K562 (cell line): ENCODE measurements around the gene LY6G6C. TPM values are rescaled to one million over a fixed set of nuclear protein-coding genes. Genes with fewer than 3 reads are reported as not detected.

ENCODE experiments used
- AFF4 ChIP-seq: sonication (generic); formaldehyde crosslinking; IDR thresholded peaks from 2 replicates; pipeline ENCODE4 v1.8.0; 2023; ENCODE audit warnings: mild to moderate bottlenecking, missing genetic modification reagents
- CEBPG ChIP-seq, 3 experiments: fragments of 200-800 bp in 1 of 3; sonication (Bioruptor generic) in 1 of 3; sonication (generic) in 1 of 3; formaldehyde crosslinking in 1 of 3; IDR thresholded peaks in 2 of 3; conservative IDR thresholded peaks in 1 of 3; 2 replicates each; pipeline versions ENCODE4 v1.6.1 to v1.8.0; 2016 to 2022; ENCODE audit warnings: missing compliant biosample characterization in 2 of 3, missing genetic modification characterization in 2 of 3, mild to moderate bottlenecking in 1 of 3, missing genetic modification reagents in 1 of 3
- E2F8 ChIP-seq: fragments of 450-650 bp; IDR thresholded peaks from 2 replicates; pipeline ENCODE4 v1.7.1; 2018; ENCODE audit warnings: mild to moderate bottlenecking, low read depth; ENCODE audit not compliant: partially characterized antibody
- ETS2 ChIP-seq: IDR thresholded peaks from 2 replicates; pipeline ENCODE4 v1.6.1; 2016; ENCODE audit warnings: borderline replicate concordance, missing genetic modification characterization, mild to moderate bottlenecking, moderate library complexity, missing compliant biosample characterization; ENCODE audit not compliant: poor library complexity, severe bottlenecking
- FOXJ3 ChIP-seq: sonication (generic); formaldehyde crosslinking; IDR thresholded peaks from 2 replicates; pipeline ENCODE4 v1.4.0; 2020; ENCODE audit warnings: mild to moderate bottlenecking, missing genetic modification reagents
- GTF2E2 ChIP-seq: fragments of 200-800 bp; sonication (Bioruptor generic); IDR thresholded peaks from 2 replicates; pipeline ENCODE4 v1.6.1; 2016; ENCODE audit warnings: missing genetic modification characterization, missing compliant biosample characterization
- HCFC1 ChIP-seq: IDR thresholded peaks from 2 replicates; pipeline ENCODE4 v1.6.1; 2012; ENCODE audit warnings: low read depth, low read length, improper control_type of control experiment
- IFI16 ChIP-seq: fragments of 250-450 bp; sonication (Bioruptor Pico); IDR thresholded peaks from 2 replicates; pipeline ENCODE4 v2.1.2; 2022; ENCODE audit warnings: mild to moderate bottlenecking, inconsistent platforms
- NRF1 ChIP-seq, 2 experiments: fragments of 450-650 bp; IDR thresholded peaks in 1 of 2; conservative IDR thresholded peaks in 1 of 2; 2 replicates each; pipeline ENCODE4 v1.6.1; 2014; ENCODE audit warnings: mild to moderate bottlenecking in 2 of 2
- PCBP1 ChIP-seq: fragments of 200-400 bp; formaldehyde crosslinking; IDR thresholded peaks from 2 replicates; pipeline ENCODE4 v1.6.1; 2018; ENCODE audit warnings: mild to moderate bottlenecking, low read depth, low read length; ENCODE audit not compliant: poor library complexity, severe bottlenecking
- PTTG1 ChIP-seq: fragments of 450-650 bp; IDR thresholded peaks from 2 replicates; pipeline ENCODE4 v1.6.1; 2016; ENCODE audit warnings: low read depth, mild to moderate bottlenecking, missing genetic modification characterization, missing compliant biosample characterization
- RBFOX2 ChIP-seq: fragments of 200-400 bp; formaldehyde crosslinking; IDR thresholded peaks from 2 replicates; pipeline ENCODE4 v1.6.1; 2017; ENCODE audit warnings: low read depth, mild to moderate bottlenecking, low read length, moderate library complexity
- ZNF347 ChIP-seq: fragments of 450-650 bp; formaldehyde crosslinking; IDR thresholded peaks from 2 replicates; pipeline ENCODE4 v1.4.0; 2020; ENCODE audit warnings: low read depth, mild to moderate bottlenecking, moderate library complexity
- ZNF398 ChIP-seq: fragments of 250-450 bp; sonication (Bioruptor Pico); IDR thresholded peaks from 2 replicates; pipeline ENCODE4 v1.8.0; 2021; ENCODE audit warnings: moderate library complexity, mild to moderate bottlenecking, inconsistent platforms
- ZNF431 ChIP-seq: sonication (generic); formaldehyde crosslinking; IDR thresholded peaks from 2 replicates; pipeline ENCODE4 v1.8.0; 2022; ENCODE audit warnings: mild to moderate bottlenecking, missing genetic modification reagents
- ZNF79 ChIP-seq: fragments of 250-450 bp; sonication (Bioruptor Pico); IDR thresholded peaks from 2 replicates; pipeline ENCODE4 v1.4.0; 2020; ENCODE audit warnings: low read depth, mild to moderate bottlenecking, moderate library complexity
- polyA plus RNA-seq, 8 experiments: library from polyadenylated mRNA; depleted of rRNA in 4 of 8; stranded (reverse) in 5 of 8; unstranded in 3 of 8; fragments of >200 nt; fragmentation: Nextera tagmentation in 2 of 8; fragmentation: Illumina TruSeq in 1 of 8; extraction: Ambion mirVana in 2 of 8; extraction: Trizol in 1 of 8; gene quantifications; 2 replicates each; pipeline versions ENCODE4 v1.2.1 to v1.2.3, GENCODE V29; 2011 to 2014; ENCODE audit warnings: inconsistent platforms in 1 of 8, missing spikeins in 1 of 8
- total RNA-seq, 7 experiments: library from RNA; depleted of rRNA in 6 of 7; stranded (reverse); fragments of >200 nt in 6 of 7; fragmentation: Illumina TruSeq in 2 of 7; extraction: Trizol in 2 of 7; gene quantifications; 2 replicates each; pipeline versions ENCODE4 v1.2.1 to v1.2.3, GENCODE V29; 2011 to 2021; ENCODE audit warnings: low replicate concordance in 1 of 7

Gene LY6G6C
- total and polyA plus RNA-seq, 9 of the 15 experiments (the other 6 are each of a cell fraction or from before 2014, with no cell fraction given), result 0.06 to 0.20 TPM; not detected in 7

GRCh38 chr6:31690231-31691077 lies 31.1 kb downstream of the LY6G6C start (continued):
- TF ChIP-seq AFF4 (CRISPR knock-in tag), result 0 out of 2 replicates have a peak, but pooled peaks have one; percentile 79
- no peak for TF ChIP-seq PCBP1
- TF ChIP-seq FOXJ3 (CRISPR knock-in tag), result no peak
- TF ChIP-seq PTTG1 (tag), result no peak
- TF ChIP-seq NRF1 (conservative IDR thresholded peaks at IDR 0.05 in 1 of 2, IDR thresholded peaks at IDR 0.05 in 1 of 2), result peak in 1 of 2 experiments; percentile 23; a peak in 2 of 4 replicates
- no peak for TF ChIP-seq RBFOX2
- TF ChIP-seq GTF2E2, result peak; percentile 75; the same call in 1 of the 2 replicates
- no peak for TF ChIP-seq CEBPG (CRISPR knock-in tag; IDR thresholded peaks at IDR 0.05)
- TF ChIP-seq CEBPG (tag; conservative IDR thresholded peaks at IDR 0.05 in 1 of 2, IDR thresholded peaks at IDR 0.05 in 1 of 2), result no peak
- TF ChIP-seq ZNF347 (CRISPR knock-in tag), result no peak
- TF ChIP-seq E2F8, result peak; percentile 61
- no peak for TF ChIP-seq IFI16
- TF ChIP-seq ZNF431 (CRISPR knock-in tag), result peak; percentile 14
- no peak for TF ChIP-seq ETS2
- TF ChIP-seq ZNF398 (CRISPR knock-in tag), result no peak
- TF ChIP-seq HCFC1, result no peak
- TF ChIP-seq ZNF79 (CRISPR knock-in tag), result no peak
